SKM-1 treated with dmso at 0.1 percent for 144 hours (cell line): ENCODE data around the gene AP5S1.
"Not testable (repeated sequence)": the region's sequence is repeated elsewhere in the genome, so short reads cannot be mapped to it uniquely, and the experiment has no call there.

Experiments used
- DNase-seq: peaks from one replicate; lab custom pipeline; 2025; ENCODE audit not compliant: unreplicated experiment; lab: John Stamatoyannopoulos, UW

The AP5S1 gene

DNA sequence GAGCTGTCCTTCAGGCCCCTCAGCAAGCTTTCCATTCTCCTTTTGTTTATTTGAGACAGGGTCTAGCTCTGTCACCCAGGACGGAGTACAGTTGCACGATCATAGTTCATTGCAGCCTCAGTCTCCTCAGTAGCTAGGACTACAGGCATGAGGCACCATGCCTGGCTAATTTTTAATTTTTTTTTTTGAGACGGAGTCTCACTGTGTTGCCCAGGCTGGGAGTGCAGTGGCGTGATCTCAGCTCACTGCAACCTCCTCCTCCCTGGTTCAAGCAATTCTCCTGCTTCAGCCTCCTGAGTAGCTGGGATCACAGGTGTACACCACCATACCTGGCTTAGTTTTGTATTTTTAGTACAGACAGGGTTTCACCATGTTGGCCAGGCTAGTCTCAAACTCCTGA lies 31.1 kb upstream of the AP5S1 start:
- DNase-seq = not testable (repeated sequence)

DNA sequence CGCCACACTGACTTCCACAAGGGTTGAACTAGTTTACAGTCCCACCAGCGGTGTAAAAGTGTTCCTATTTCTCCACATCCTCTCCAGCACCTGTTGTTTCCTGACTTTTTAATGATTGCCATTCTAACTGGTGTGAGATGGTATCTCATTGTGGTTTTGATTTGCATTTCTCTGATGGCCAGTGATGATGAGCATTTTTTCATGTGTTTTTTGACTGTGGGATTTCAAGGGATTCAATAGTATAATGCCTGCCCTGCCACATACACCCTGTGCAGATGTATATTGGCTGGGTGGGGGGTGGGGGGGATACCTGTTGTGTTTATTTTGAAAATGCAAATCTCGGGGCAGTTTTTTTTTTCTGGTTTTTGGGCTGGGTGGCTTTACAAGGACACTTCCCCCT lies 26.2 kb upstream of the AP5S1 start:
- DNase-seq = not testable (repeated sequence)

DNA sequence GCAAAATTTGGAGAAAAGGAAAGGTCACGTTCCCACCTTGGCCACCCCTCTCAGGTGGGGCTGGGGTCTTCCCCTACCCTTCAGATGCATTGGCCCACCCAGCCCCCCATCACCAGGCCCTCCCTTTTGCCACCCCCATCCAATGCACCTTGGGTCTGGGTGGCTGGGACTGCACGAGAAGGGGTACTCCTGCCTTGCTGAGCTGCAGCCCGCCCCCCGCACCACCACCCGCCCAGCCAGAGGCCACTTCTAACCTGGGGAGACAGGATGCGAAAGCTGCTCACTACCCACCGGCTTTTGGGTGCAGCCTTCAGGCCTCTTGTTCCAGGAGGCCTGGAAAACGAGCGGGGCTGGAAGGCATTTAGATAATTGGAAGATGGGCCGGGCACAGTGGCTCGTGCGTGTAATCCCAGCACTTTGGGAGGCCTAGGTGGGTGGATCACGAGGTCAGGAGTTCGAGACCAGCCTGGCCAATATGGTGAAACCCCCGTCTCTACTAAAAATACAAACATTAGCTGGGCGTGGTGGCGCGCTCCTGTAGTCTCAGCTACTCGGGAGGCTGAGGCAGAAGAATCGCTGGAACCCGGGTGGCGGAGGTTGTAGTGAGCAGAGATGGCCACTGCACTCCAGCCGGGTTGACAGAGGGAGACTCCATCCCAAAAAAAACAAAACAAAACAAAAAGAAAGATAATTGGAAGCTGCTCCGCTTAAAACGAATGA lies 25.5 kb upstream of the AP5S1 start:
- DNase-seq = no peak

DNA sequence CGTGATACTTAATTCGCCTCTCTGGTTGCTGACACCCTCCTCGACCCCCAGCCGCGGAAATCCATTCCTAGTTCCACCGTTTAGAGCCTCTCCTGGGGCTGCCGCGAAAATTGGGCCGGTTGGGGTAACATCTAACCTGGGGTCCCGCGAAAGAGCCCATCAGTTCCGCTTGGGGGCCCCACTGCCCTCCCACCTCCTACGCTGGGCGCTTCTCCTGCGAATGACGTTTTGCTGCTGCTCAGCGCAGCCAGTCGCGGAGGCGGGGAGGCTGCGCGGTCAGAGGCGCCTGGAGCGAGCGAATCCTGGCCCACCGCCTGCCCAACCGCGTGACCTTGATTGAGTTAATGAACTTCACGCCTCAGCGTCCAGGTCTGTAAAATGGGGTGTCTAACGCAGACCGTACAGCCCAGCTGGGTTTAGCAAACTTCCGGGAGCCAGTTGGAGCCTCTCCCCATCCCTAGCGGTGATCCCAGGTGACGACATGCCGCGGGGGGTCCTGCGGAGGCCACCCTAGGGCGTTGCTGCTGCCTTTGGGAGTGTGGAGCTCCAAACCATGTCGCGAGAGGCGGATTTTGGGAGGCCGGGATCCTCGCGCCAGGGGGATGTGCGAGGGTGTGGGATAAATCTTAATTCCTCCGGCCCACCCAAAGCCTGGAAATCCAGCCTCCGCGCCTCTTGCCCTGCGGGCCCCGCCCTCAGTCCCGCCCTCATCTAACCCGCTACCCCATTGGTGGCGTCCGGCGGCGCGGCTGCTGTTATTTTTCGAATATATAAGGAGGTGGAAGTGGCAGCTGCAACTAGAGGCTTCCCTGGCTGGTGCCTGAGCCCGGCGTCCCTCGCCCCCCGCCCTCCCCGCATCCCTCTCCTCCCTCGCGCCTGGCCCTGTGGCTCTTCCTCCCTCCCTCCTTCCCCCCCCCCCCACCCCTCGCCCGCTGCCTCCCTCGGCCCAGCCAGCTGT lies 24.6 kb upstream of the AP5S1 start, which contains the start of gene CDC25B:
Gene CDC25B (plus strand): TSS at position 800 of the 958 bp plus-strand sequence. CDS start 222 bp downstream, outside the sequence.
- DNase-seq = peak; percentile 53

DNA sequence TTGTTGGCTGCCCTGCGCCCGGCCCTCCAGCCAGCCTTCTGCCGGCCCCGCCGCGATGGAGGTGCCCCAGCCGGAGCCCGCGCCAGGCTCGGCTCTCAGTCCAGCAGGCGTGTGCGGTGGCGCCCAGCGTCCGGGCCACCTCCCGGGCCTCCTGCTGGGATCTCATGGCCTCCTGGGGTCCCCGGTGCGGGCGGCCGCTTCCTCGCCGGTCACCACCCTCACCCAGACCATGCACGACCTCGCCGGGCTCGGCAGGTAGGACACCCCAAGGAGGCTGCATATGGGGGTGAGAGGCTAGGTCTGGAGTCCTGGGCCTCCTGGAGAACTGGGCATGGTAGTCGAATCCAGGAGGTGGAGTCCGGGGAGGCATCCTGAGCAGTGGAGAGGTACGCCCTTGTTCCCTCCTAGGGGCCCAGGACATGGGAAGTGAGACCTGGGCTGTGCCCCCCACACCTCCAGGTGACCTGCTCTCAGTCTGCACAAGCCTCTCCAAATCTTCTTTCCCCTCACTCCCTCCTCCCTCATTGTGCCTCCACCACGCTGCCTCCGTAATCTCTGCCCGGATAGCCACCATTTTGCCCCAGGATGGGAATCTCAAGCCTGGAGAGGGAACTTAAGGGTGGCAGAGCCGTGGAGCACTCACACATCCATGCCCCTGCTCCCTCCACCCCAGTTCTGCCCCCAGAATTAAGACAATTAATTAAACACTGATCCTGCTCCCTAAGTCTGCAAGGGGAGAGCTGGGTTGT lies 23.7 kb upstream of the AP5S1 start:
- no peak for DNase-seq

DNA sequence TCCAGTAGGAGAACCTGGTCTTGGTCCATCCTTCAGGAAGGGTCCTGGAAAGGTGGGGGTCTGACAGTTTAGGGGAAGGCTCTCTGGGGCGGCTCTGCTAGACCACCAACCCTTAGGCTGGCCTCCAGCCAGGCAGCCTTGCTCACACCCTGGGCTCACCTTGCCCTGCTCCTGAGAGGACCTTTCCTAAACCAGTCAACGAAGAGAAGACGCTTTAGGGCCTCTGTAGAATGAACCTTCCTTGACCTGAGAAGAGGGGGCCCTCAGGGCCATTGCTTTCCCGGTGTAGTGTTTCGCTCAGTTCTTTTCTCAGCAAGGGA lies 23.2 kb upstream of the AP5S1 start:
- DNase-seq = no peak

DNA sequence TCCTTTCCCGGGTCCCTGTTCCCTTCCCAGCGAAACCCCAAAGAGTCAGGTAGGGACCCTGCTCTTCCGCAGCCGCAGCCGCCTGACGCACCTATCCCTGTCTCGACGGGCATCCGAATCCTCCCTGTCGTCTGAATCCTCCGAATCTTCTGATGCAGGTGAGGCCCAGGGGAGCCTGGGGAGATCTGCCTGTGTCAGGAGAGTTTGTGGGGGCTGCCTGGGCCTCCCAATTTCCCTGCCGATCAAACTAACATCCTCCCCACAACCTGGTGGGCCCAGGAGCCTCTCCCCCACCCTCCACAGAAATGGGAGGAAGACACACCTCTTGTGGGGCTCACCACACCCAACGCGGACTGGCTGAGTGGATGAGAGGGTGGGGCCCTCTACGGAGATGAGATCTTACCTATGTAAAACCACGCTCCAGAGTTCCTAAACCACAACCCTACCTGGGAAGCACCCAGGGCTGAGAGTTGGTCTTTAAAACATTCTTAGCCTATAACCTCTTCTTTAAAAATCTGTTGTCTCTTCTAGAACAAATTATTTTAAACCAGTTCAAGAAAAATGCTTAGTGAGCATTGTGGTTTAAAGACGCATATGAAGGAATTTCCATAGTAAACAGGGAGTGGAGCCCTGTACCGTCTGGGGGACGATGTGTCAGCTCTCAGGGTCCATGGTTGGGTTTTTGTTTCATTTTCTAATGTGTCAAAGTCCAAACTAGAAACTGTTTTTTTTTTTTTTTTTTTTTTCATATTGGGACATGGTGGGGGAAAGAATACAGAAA lies 22.6 kb upstream of the AP5S1 start:
- DNase-seq = no peak

DNA sequence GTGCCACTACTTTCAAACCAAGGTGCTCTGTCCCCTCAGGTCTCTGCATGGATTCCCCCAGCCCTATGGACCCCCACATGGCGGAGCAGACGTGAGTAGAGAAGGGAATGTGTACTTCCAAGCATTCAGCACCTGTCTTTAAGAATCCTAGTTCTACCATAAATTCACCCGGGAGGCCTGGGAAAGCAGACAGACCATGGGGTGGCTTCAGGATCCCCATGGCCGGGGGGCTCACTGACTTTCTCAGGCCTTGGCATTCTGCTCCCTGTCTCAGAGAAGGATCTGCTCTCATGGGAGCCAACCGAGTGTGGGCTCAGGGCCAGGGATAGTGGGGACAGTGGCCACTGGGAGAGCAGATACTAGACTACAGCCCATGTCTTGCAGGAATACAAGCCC lies 22.0 kb upstream of the AP5S1 start:
- DNase-seq = no peak

DNA sequence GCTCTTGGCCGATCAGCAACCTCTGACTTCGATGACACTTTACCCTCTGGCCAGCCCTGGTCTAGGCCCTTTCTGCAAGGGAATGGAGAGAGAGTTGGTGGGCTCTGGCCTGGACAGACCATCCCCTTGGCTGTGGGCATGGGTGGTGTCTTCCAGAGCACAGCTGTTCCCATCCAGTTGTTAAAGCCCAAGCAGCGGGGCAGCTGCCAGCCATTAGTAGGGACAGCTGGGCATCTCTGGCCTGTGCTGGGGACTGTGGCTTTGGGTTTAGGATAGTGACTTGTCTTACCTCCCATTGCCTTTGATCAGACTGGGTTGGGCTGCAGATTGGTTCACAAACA lies 21.5 kb upstream of the AP5S1 start:
- DNase-seq = no peak

DNA sequence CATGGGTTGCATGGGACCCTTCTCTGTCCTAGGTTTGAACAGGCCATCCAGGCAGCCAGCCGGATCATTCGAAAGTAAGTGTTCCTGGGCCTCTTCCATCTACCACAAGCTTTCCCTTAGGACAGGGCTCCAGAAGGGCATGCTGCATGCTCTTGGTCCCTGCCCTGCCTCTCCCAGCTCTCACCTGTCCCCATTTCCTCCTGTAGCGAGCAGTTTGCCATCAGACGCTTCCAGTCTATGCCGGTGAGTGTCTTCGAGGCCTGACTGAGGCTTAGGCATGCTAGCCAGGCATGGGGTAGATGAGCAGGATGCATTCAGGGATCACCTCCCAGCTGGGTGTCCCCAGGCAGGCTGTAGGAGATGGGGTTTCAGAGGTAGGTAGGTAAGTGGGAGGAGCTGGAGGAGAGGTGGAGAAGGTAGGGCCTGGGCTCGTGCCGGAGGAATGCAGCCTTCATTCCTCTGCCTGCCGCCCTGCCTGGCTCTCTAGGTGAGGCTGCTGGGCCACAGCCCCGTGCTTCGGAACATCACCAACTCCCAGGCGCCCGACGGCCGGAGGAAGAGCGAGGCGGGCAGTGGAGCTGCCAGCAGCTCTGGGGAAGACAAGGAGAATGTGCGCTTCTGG lies 20.0 kb upstream of the AP5S1 start:
- no peak for DNase-seq

DNA sequence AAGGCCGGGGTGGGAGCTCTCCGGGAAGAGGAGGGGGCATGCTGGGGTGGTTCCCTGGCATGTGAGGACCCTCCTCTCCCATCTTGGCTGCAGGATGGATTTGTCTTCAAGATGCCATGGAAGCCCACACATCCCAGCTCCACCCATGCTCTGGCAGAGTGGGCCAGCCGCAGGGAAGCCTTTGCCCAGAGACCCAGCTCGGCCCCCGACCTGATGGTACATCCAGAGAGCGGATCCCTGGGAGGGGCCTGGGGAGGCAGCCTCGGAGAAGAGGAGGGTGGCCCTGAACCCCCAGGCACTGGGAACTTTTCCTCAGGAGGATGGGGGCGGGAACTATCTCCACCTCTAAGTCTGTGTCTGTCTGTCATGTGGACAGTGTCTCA lies 19.5 kb upstream of the AP5S1 start:
- no peak for DNase-seq

DNA sequence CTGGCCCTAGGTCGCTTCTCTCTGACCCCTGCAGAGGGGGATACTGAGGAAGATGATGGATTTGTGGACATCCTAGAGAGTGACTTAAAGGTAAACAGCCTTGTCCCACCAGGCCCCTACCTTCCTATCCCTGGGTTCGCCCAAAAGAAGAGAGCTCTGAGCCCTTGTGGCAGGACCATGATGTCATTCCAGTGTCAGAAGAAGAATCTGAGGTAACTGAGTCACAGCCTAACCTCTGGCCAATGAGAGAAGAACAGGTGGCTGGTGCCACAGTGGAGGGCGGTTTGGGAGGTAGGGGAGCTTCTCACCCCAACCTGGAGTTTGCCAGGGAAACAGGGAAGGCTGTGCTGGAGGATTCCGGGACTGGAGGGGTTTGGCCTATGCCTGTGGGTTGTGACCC lies 19.0 kb upstream of the AP5S1 start:
- DNase-seq = no peak

DNA sequence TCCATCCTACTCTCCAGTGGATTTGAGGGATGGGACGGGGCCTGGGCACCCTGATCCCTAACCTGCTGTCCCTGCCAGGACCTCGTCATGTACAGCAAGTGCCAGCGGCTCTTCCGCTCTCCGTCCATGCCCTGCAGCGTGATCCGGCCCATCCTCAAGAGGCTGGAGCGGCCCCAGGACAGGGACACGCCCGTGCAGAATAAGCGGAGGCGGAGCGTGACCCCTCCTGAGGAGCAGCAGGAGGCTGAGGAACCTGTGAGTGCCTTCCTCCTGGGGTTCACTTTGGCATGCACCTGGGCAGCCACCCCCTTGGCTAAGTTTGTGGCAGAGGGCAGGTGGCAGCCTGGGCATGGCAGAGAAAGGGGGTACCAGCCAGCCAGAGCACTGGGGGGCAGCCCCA lies 18.5 kb upstream of the AP5S1 start:
- DNase-seq = no peak

DNA sequence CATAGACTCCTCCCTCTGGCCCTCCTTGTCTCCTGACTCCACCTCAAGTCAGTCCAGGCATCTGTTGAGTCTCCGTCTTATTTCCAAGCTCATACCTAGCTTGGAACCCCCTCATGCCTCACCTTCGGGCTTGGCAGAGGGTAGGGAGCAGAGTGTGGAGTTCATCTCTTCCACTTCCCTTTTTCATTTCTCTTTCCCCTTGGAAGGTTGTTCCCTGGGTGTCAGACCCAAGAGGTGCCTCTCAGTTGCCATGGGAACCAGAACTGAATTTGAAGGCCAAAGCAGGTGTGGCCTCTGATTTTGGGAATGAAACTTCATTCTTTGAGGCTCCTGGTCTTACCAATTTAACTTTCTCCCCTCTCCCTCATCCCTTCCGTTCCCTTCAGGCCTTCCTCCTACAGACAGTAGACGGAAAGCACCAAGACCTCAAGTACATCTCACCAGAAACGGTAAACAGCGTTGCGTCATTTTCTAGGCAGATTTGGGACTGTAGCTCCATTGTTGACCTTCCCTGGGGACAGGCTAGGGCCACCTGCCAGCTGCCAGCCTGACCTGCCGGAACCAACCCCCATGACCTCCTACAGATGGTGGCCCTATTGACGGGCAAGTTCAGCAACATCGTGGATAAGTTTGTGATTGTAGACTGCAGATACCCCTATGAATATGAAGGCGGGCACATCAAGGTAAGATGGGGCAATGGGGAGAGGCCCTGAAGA lies 17.7 kb upstream of the AP5S1 start:
- no peak for DNase-seq

DNA sequence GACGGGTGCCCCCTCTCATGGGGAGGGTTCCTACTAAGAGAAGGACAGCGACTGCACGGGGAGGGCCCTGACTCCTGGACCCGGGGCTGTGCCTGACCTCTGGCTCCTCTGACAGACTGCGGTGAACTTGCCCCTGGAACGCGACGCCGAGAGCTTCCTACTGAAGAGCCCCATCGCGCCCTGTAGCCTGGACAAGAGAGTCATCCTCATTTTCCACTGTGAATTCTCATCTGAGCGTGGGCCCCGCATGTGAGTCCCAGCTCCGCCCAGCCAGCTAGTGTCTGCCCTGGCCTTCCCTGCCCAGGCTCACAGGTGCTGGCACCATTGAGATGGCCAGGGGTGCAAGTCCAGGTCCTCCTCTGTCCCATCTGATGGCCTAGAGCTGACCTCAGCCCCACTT lies 17.1 kb upstream of the AP5S1 start:
- DNase-seq = no peak

DNA sequence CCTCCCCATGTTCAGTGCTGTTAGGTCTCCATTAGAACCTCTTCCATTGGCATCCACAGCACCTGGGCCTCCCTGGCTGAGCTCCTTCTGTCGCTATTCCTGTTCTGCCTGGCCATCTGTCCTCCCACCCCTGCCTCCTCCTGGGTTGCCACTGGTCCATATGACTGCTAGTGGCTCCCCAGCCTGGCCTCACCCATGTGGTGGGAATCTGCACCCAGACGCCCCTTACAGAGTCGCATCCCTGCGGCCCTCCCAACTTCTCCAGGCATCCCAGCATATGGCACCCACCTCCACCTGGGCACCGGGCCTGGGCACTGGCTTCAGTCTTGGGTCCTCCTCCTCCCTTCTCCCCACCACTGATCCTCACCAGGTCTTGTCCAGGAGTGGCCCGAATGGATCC lies 16.5 kb upstream of the AP5S1 start:
- DNase-seq = no peak

DNA sequence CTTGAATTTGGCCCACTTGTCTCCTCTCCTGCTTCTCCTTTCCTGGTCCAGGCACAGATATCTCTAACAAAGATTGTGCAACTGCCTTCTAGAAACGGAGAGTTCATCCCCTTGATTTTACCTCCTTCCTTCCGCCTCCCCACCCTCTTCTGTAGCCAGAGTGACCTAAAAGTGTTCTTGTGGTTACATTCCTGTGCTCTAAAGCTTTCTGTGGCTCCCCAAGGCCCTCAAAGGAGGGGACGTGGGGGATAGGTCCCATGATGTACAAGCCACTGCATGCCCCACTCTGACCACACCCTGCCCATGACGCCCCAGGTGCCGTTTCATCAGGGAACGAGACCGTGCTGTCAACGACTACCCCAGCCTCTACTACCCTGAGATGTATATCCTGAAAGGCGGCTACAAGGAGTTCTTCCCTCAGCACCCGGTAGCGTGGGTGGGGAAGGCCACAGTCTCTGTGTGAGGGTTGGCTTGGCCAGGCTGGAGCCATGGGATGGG lies 16.0 kb upstream of the AP5S1 start:
- DNase-seq = peak; percentile 12

DNA sequence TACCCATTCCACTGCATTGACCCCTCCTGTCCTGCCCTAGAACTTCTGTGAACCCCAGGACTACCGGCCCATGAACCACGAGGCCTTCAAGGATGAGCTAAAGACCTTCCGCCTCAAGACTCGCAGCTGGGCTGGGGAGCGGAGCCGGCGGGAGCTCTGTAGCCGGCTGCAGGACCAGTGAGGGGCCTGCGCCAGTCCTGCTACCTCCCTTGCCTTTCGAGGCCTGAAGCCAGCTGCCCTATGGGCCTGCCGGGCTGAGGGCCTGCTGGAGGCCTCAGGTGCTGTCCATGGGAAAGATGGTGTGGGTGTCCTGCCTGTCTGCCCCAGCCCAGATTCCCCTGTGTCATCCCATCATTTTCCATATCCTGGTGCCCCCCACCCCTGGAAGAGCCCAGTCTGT lies 15.6 kb upstream of the AP5S1 start:
- DNase-seq = no peak

DNA sequence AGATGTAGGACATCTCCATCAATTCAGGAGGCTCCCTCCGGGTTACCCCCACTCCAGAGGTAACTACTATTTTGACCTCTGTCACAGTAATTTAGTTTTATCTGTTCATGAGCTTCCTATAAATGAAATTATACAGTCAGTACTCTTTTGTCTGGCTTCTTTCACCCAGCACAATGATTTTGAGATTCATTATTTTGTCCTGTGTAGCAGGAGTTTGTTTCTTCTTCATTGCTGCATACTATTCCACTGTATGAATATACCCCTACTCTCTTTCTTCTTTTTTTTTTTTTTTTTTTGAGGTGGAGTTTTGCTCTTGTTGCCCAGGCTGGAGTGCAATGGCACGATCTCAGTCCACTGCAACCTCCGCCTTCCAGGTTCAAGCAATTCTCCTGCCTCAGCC lies 11.8 kb upstream of the AP5S1 start:
- DNase-seq = no peak
